ENCODE measurements around the gene RABL6.

RABL6 gene, protein sequence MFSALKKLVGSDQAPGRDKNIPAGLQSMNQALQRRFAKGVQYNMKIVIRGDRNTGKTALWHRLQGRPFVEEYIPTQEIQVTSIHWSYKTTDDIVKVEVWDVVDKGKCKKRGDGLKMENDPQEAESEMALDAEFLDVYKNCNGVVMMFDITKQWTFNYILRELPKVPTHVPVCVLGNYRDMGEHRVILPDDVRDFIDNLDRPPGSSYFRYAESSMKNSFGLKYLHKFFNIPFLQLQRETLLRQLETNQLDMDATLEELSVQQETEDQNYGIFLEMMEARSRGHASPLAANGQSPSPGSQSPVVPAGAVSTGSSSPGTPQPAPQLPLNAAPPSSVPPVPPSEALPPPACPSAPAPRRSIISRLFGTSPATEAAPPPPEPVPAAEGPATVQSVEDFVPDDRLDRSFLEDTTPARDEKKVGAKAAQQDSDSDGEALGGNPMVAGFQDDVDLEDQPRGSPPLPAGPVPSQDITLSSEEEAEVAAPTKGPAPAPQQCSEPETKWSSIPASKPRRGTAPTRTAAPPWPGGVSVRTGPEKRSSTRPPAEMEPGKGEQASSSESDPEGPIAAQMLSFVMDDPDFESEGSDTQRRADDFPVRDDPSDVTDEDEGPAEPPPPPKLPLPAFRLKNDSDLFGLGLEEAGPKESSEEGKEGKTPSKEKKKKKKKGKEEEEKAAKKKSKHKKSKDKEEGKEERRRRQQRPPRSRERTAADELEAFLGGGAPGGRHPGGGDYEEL

DNA sequence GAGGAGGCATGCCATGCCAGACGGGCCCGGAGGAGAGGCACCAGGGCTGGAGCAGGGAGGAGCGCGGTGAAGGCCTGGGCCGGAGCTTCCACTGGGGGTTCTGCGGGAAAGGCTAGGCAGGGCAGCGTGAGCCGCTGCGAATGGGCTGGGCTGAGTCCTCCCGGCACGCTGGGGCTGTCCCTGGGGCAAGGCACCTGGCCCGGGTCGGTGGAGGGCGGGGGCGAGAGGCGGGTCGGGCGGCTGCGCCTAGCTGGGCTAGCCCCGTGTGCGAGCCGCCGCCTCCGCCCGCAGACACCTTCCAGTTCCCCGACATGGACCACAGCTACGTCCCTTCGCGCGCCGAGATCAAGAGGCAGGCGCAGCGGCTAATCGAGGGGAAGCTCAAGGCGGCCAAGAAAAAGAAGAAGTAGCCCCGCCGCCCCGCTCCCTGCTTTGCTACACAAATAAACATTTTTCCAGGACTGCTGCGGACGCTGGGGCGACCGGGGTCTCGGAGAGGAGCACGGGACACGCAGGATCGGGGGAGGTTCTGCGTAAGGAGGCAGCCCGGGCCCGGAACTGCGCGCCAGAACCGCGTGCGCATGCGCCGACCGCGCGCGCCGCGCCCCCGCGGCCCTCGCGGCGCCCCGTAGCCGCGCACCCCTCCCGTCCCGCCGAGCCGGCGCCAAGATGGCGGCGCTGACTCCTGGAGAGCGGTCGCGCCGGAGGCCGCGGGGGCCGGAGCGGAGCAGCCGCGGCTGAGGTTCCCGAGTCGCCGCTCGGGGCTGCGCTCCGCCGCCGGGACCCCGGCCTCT, at the start of gene RABL6:
Gene RABL6, plus strand, starts transcription at position 668 of the 794 bp plus-strand sequence. CDS start 249 bp downstream, outside the sequence.
- TF ChIP-seq, protein P1, sequence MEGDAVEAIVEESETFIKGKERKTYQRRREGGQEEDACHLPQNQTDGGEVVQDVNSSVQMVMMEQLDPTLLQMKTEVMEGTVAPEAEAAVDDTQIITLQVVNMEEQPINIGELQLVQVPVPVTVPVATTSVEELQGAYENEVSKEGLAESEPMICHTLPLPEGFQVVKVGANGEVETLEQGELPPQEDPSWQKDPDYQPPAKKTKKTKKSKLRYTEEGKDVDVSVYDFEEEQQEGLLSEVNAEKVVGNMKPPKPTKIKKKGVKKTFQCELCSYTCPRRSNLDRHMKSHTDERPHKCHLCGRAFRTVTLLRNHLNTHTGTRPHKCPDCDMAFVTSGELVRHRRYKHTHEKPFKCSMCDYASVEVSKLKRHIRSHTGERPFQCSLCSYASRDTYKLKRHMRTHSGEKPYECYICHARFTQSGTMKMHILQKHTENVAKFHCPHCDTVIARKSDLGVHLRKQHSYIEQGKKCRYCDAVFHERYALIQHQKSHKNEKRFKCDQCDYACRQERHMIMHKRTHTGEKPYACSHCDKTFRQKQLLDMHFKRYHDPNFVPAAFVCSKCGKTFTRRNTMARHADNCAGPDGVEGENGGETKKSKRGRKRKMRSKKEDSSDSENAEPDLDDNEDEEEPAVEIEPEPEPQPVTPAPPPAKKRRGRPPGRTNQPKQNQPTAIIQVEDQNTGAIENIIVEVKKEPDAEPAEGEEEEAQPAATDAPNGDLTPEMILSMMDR (IDR thresholded peaks at IDR 0.05) = no peak

DNA sequence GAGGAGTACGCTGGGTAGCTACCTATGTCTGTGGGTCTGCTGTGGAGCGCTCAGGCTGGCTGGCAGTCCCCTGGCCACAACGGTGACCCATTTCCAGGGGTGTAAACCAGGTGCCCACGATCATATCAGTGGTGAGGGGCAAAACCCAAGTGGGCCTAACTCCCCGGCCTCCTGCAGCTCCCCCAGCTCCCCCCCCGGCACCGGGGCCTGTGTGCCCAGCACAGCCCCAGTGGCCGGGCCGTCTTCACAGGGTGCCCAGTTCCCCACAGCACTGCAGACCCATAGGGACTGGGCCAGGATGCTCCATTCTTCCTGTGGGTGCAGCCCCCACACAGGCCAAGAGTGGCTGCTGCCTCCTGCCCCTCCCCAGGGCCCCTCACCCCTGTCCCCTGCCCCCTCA, 48.7 kb upstream of the RABL6 start:
- TF ChIP-seq, protein P1 (IDR thresholded peaks at IDR 0.05) = no peak

DNA sequence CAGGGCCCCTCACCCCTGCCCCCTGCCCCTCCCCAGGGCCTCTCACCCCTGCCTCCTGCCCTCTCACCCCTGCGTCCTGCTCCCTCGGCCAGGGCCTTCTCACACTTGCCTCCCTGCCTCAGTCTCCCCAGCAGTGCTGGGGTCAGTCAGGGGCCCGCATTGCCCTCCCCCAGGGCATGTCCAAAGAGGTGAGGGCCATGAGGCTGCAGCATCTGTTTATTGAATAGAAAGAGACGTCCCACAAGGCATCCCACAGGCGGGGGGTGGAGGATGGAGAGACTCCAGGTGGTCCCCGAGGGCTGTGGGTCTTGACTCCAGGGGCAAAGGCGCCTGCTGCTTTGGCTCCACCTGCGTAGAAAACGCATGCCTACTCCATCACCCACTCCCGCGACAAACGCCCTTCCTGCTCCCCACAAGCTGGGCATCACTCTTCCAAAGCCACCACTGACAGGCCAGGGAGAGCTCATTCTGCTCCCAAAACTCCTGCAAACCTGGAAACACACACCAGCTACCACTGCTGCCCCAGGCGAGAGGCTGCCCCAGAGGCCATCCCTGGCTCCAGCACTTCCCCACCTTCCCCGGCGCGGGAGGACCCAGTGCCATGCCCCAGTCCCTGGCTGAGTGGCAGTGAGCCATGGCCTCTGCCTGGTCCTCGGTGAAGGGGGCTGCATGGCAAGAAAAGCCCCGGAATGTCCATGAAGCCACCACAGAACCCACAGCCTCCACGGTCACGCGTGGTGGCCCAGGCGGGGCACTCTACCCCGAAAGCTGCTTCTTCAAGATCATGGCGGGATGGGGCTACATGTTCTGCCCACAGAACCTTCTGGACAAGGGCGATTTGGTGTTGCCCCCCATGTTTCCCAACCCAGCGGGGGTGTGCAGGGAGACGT, 48.1 kb upstream of the RABL6 start:
- TF ChIP-seq, protein P1 (IDR thresholded peaks at IDR 0.05) = no peak

DNA sequence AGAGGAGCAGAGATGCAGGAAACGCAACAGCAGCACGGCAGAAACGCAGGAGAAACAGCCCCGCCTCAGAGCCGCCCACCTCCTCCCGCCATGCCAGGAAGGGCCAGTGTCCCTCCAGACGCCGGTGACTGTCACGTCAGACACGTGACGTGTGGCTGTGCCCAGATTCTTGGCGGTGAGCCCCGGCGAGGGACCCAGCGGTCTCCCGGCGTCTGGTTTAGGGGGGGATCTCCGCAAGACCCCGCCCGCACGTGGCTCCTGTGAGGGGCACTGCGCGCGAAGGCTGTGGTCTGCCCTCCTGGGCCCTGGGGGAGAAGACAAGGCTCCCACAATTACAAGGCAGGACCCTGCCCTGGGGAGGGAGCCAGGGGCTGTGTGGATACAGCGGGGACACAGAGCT, 47.3 kb upstream of the RABL6 start:
- TF ChIP-seq, protein P1 (IDR thresholded peaks at IDR 0.05) = no peak

DNA sequence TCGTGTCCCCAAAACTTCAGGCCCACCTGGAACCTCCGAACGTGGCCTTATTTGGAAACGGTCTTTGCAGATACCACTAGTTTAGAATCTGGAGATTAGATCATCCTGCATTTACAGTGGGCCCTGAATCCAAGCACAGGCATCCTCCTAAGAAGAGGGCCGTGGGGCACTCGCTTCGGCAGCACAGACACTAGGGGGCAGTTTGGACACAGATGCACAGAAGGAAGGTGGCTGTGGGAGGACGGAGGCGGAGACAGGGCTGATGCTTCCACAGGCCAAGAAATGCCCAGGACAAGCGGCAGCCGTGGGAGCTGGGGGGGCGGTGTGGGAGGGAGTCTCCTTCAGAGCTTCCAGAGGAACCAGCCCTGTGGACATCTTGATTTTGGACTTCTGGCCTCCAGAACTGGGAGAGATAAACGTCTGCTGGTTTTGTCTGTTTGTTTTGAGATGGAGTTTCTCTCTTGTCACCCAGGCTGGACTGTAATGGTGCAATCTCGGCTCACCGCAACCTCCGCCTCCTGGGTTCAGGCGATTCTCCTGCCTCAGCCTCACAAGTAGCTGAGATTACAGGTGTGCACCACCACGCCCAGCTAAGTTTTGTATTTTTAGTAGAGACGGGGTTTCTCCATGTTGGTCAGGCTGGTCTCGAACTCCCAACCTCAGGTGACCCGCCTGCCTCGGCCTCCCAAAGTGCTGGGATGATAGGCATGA, 46.8 kb upstream of the RABL6 start:
- TF ChIP-seq, protein P1 (IDR thresholded peaks at IDR 0.05) = peak; percentile 76

DNA sequence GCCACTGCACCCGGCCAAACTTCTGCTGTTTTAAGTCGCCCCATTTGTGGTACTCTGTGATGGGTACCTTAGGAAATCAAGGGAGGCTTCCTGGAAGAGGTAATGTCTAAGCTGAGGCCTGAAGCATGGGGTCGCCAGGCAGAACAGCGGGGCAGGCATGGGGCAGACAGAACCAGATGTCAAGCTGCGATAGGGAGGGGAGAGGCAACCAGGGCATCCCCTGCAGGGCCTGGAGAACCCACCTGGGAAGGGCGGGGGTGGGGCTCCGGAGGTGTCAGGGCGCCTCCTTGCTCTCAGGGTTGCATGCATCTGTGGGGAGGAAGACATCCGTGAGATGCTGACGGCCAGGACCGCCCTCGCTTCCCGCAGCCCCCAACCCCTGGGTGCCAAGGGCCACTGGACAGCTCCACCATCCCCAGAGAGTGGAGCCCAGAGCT, 46.2 kb upstream of the RABL6 start:
- TF ChIP-seq, protein P1 (IDR thresholded peaks at IDR 0.05) = no peak
